ENCODE results near the gene ASTN1.

GRCh38 chr1:176954242-176954641 lies 210.3 kb downstream of the ASTN1 start:
- TF ChIP-seq POLR2A (IDR thresholded peaks at IDR 0.05; ENCODE audit: low read length): no peak
- TF ChIP-seq GATA1 (IDR thresholded peaks at IDR 0.05; ENCODE audit: low read depth, low read length): no peak
